Spleen (tissue), 11 donors: ENCODE data around the gene SMARCA2. TPM values are rescaled to one million over a fixed set of nuclear protein-coding genes. Genes with fewer than 3 reads are reported as not detected.

Experiments used
- DNase-seq: peaks from one replicate; pipeline ENCODE4 v3.0.0-alpha.2; 2020
- H3K27ac ChIP-seq, 8 donors: fragments of 200-600 bp; sonication (generic) in 7 of 8; 1 replicate in 4 of 8; 2 replicates in 4 of 8; pipeline versions ENCODE4 v1.5.0 to v1.8.0; 2016 to 2021; ENCODE audit warnings: inconsistent platforms in 4 of 8, mild to moderate bottlenecking in 4 of 8, moderate library complexity in 1 of 8
- H3K27me3 ChIP-seq, 7 donors: fragments of 200-600 bp; sonication (generic) in 6 of 7; replicated peaks in 1 of 7; 1 replicate in 4 of 7; 2 replicates in 3 of 7; pipeline versions ENCODE4 v1.5.0 to v1.8.0; 2016 to 2021; ENCODE audit warnings: inconsistent platforms in 3 of 7, mild to moderate bottlenecking in 1 of 7
- H3K36me3 ChIP-seq, 6 donors: fragments of 200-600 bp; sonication (generic) in 5 of 6; 1 replicate in 4 of 6; 2 replicates in 2 of 6; pipeline versions ENCODE4 v1.5.0 to v1.8.0; 2016 to 2021; ENCODE audit warnings: inconsistent platforms in 2 of 6
- H3K4me1 ChIP-seq, 6 donors: fragments of 200-600 bp; sonication (generic) in 5 of 6; 1 replicate in 3 of 6; 2 replicates in 3 of 6; pipeline versions ENCODE4 v1.5.0 to v1.8.0; 2016 to 2021; ENCODE audit warnings: inconsistent platforms in 3 of 6
- H3K4me3 ChIP-seq, 8 donors: fragments of 200-600 bp; sonication (generic) in 7 of 8; 1 replicate in 4 of 8; 2 replicates in 4 of 8; pipeline versions ENCODE4 v1.5.0 to v1.8.0; 2016 to 2021; ENCODE audit warnings: inconsistent platforms in 4 of 8, mild to moderate bottlenecking in 4 of 8, moderate library complexity in 2 of 8
- H3K9me3 ChIP-seq, 8 donors: fragments of 200-600 bp; sonication (generic) in 7 of 8; 1 replicate in 4 of 8; 2 replicates in 4 of 8; pipeline versions ENCODE4 v1.5.0 to v1.8.0; 2016 to 2021; ENCODE audit warnings: inconsistent platforms in 4 of 8
- POLR2A ChIP-seq, 3 donors: fragments of 450-650 bp; IDR thresholded peaks; one replicate each; pipeline ENCODE4 v1.5.1; 2017; ENCODE audit warnings: antibody characterized with exemption in 3 of 3, mild to moderate bottlenecking in 1 of 3
- POLR2AphosphoS5 ChIP-seq, 3 donors: sonication (generic); formaldehyde crosslinking; IDR thresholded peaks; one replicate each; pipeline ENCODE4 v1.5.1; 2017; ENCODE audit warnings: antibody characterized with exemption in 3 of 3
- WGBS, 5 donors: extraction: QIAGEN DNeasy Blood & Tissue Kit in 3 of 5; methylation state at CpG; one replicate each; pipeline versions ENCODE4 v1.1.5 to v1.1.7; 2013 to 2018; 5-methylcytosine and 5-hydroxymethylcytosine counted together
- intact Hi-C: fragments of 100-400 bp; cut with DNase I; formaldehyde crosslinking; loops from one replicate; pipeline ENCODE4 v1.15.0; 2023; ENCODE audit warnings: low total_unique reads
- polyA plus RNA-seq, 3 donors: library from polyadenylated mRNA; stranded (reverse); fragments of 200-250 nt; gene quantifications; one replicate each; pipeline ENCODE4 v1.2.1, GENCODE V29; 2013
- total RNA-seq, 7 donors: library from RNA; depleted of rRNA in 3 of 7; stranded (reverse); fragments of >200 nt in 3 of 7; fragmentation: NEBNext Ultra II Directional in 4 of 7; extraction: Animal tissue kit (Norgen Biotek cat#: 25700) in 4 of 7; gene quantifications; one replicate each; pipeline versions ENCODE4 v1.1.0 to v1.2.1, GENCODE V29; 2016 to 2021
- TF ChIP-seq, protein P1 (sequence below), 11 experiments: fragments of 200-600 bp in 7 of 11; fragments of 450-650 bp in 4 of 11; sonication (generic) in 4 of 11; IDR thresholded peaks in 8 of 11; conservative IDR thresholded peaks in 3 of 11; 1 replicate in 7 of 11; 2 replicates in 4 of 11; pipeline versions ENCODE4 v1.4.0 to v1.8.0; 2016 to 2021; ENCODE audit warnings: antibody characterized with exemption in 11 of 11, inconsistent platforms in 4 of 11, mild to moderate bottlenecking in 1 of 11
- donor health status: healthy with polysubstance abuse.
- donor health status: DM: no; HTN: no; CAD: no; lungs with moderate emphysema.
- donor health status: DM: no; HTN: no; CAD: no.
- donor health status: Bipolar disorder and iron deficiency.
- donor health status: healthy.
- donor health status: DM: no; HTN: no; CAD: no.
- donor health status: DM: yes; HTN: yes; CAD: no.

SMARCA2 gene
- total and polyA plus RNA-seq, 10 donors = 41.9 to 252 (median 186) TPM

DNA sequence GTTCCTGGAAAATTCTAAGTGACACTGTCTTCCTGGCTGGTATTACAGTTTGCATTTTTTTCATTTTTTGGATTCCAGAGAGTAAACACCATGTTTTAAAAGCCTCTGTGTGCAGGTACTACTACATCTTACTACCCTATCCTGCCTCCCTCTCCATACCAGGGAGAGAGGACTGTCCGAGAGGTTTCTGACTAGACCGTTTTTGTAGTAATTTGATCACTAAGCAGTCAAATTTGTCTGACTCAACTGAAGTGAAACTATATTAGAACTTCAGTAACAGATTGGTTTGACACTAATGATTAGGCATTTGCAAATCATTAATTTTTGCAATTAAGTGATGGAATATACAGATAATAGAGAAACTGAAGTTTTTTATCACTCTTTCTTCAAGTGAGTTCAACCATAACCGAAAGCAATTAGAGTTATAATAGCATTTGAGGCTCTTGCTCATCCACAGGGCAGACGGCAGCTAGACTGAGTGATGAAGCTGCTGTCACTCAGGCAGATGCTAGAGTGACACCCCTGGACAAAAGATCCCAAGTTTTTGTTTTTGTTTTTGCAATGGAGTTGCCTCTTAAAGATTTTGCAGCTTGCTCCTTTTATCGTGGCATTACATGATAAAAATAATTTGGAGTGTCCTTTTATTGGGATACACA lies 44.3 kb downstream of the SMARCA2 start:
- H3K36me3 ChIP-seq = peaks cover 0 to 100% (median 61%) of the 10 kb centered on the region in 6 donors
- intact Hi-C loops = no loop called here

DNA sequence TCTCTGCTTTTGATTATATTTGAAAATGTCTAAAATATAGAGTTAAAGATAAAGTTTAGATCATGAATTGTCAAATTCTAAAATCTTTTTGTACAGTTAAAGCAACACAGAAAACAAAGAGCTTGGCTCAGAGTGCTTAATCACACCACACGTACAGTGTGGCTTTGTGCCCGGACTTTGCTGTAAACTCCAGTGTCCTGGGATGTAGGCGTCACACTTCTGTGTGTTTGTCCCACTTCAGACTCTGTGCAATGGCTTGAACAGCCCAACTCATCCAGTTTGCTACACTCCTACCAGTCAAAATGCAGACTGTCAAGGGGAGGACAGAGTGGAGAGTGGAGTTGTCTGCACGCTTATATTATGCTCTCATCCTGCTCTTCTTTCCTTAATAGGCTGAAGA lies 45.3 kb downstream of the SMARCA2 start:
- H3K9me3 ChIP-seq = no peaks in the 10 kb centered on the region
- no peak for TF ChIP-seq POLR2AphosphoS5 (IDR thresholded peaks at IDR 0.05)
- TF ChIP-seq, protein P1, sequence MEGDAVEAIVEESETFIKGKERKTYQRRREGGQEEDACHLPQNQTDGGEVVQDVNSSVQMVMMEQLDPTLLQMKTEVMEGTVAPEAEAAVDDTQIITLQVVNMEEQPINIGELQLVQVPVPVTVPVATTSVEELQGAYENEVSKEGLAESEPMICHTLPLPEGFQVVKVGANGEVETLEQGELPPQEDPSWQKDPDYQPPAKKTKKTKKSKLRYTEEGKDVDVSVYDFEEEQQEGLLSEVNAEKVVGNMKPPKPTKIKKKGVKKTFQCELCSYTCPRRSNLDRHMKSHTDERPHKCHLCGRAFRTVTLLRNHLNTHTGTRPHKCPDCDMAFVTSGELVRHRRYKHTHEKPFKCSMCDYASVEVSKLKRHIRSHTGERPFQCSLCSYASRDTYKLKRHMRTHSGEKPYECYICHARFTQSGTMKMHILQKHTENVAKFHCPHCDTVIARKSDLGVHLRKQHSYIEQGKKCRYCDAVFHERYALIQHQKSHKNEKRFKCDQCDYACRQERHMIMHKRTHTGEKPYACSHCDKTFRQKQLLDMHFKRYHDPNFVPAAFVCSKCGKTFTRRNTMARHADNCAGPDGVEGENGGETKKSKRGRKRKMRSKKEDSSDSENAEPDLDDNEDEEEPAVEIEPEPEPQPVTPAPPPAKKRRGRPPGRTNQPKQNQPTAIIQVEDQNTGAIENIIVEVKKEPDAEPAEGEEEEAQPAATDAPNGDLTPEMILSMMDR (IDR thresholded peaks at IDR 0.05 in 8 of 11, conservative IDR thresholded peaks at IDR 0.05 in 3 of 11) = no peak
- TF ChIP-seq POLR2A (IDR thresholded peaks at IDR 0.05) = no peak
- H3K27me3 ChIP-seq = no peaks in the 10 kb centered on the region
- intact Hi-C loops = no loop called here
- no peak overlapping the region for H3K27ac ChIP-seq
- DNase-seq = no peak
- H3K4me3 ChIP-seq = no peak overlapping the region
- 93 to 99% (median 97%) methylated on average over 4 of the region's 4 CpGs for WGBS, 5 donors
- H3K36me3 ChIP-seq = peaks cover 0 to 100% (median 65%) of the 10 kb centered on the region in 6 donors
- peaks cover 0 to 1% (median 0%) of the 10 kb centered on the region in 6 donors for H3K4me1 ChIP-seq

More for the DNA sequence above, 44.3 kb downstream of the SMARCA2 start:
- Histone ChIP-seq H3K9me3 (no peaks in the 10 kb centered on the region), H3K27me3 (no peaks in the 10 kb centered on the region), H3K4me3 (no peak overlapping the region), H3K27ac (no peak overlapping the region), H3K4me1 (peaks cover 0 to 11% (median 2%) of the 10 kb centered on the region in 6 donors)
- 80 to 91% (median 88%) methylated on average over 5 of the region's 5 CpGs for WGBS, 5 donors
- TF ChIP-seq, protein P1 (IDR thresholded peaks at IDR 0.05 in 8 of 11, conservative IDR thresholded peaks at IDR 0.05 in 3 of 11) = no peak
- TF ChIP-seq POLR2AphosphoS5 (IDR thresholded peaks at IDR 0.05) = no peak
- no peak for TF ChIP-seq POLR2A (IDR thresholded peaks at IDR 0.05)
- no peak for DNase-seq

DNA sequence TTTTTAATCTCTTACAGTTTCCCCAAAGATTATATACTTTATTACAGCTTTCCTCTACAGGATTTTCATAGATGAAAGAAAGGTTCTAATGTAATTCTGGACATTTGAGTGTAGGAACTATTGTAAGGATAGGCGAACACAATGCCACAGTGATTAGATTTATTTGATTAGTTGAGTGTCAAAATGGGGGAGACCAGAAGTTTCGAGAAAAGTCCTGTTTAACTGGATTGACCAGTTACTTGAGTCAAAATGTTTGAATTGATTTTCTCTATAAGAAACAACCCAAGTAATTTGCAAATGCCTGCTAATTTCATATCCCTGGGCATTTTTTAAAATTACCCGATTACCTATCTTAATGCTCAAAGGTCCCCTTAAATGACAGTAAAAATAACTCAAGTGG lies 50.6 kb downstream of the SMARCA2 start:
- H3K27me3 ChIP-seq = no peaks in the 10 kb centered on the region
- no peaks in the 10 kb centered on the region for H3K9me3 ChIP-seq
- intact Hi-C loops = no loop called here
- H3K27ac ChIP-seq = no peak overlapping the region
- peaks cover 0 to 96% (median 48%) of the 10 kb centered on the region in 6 donors for H3K36me3 ChIP-seq
- TF ChIP-seq, protein P1 (IDR thresholded peaks at IDR 0.05 in 8 of 11, conservative IDR thresholded peaks at IDR 0.05 in 3 of 11) = no peak
- no peak for TF ChIP-seq POLR2A (IDR thresholded peaks at IDR 0.05)
- no peak for TF ChIP-seq POLR2AphosphoS5 (IDR thresholded peaks at IDR 0.05)
- peaks cover 0 to 5% (median 0%) of the 10 kb centered on the region in 6 donors for H3K4me1 ChIP-seq
- no peak for DNase-seq
- 83 to 94% (median 92%) methylated on average over 3 of the region's 3 CpGs for WGBS, 5 donors
- no peak overlapping the region for H3K4me3 ChIP-seq
